HG02884 (cell line): ENCODE results near the gene GOLM1.

Source experiments
- ATAC-seq: cut with Tn5 transposase; IDR thresholded peaks from one replicate; pipeline ENCODE4 v1.9.1; 2021; ENCODE audit warnings: mild to moderate bottlenecking, moderate library complexity; ENCODE audit not compliant: unreplicated experiment

Gene GOLM1

DNA sequence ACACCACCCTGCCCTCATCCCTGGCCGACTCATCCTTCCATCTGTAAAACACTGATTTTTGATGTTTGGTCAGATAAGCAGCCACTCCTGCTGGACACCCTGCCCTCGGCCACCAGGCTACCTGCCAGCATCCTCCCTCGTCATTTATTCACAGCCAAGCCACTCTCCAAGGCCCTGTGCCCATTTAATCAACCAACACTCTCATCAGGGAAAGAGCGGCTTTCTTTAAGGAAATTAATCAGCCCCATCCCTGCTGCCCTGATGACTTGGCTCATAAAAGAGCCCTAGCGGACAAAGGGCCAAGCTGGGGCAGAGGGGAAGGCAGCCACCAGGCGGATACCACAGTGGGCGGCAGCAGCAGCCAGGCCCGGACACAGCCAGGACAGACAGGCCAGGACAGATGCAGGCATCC, 52.4 kb downstream of the GOLM1 start:
- no peak for ATAC-seq

GRCh38 chr9:86046071-86046636, 53.2 kb downstream of the GOLM1 start:
- no peak for ATAC-seq

DNA sequence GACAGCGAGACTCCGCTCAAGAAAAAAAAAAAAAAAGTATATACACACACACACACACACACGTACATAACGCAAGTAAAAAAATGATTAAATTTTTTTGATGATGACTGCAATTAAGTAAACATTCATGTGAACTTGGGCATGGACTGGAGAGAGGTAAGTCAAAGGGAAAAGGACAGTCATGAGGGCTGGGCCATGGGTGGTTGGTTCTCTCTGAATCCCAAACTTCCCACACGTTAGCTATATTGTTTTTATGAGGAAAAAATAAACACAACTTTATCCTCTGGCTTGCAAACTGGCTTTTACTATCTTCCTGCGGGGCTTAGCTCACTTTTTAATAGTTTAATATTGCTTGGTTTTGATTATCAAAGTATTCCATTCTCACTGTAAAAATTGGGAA, 53.7 kb downstream of the GOLM1 start:
- ATAC-seq: no peak

- no peak for ATAC-seq
Observed at GRCh38 chr9:86043999-86044398, 55.4 kb downstream of the GOLM1 start.

- no peak for ATAC-seq
Observed at GRCh38 chr9:86043586-86043985, 55.8 kb downstream of the GOLM1 start.

- ATAC-seq: no peak
Observed at GRCh38 chr9:86042199-86042978, 57.0 kb downstream of the GOLM1 start.

GRCh38 chr9:86041311-86041741, 58.0 kb downstream of the GOLM1 start:
- no peak for ATAC-seq

DNA sequence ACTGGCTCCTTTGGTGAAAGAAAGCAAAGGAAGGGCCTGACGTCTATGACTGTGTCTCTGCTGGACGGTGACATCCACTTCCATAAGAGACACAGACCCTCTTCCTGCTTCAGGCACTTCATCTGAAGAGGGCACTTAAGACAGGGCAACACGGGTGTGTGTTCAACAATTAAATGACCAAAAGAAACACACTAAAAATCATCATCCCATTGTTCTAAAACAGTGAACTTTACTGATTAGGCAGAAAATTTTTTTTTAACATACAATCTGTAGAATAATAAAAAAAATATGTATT, 58.5 kb downstream of the GOLM1 start:
- no peak for ATAC-seq

GRCh38 chr9:86039991-86040860, 59.1 kb downstream of the GOLM1 start:
- ATAC-seq: no peak

- no peak for ATAC-seq
Observed at GRCh38 chr9:86036555-86036954, 62.8 kb downstream of the GOLM1 start.

GRCh38 chr9:86035827-86036440, 63.4 kb downstream of the GOLM1 start:
- no peak for ATAC-seq

GRCh38 chr9:86034863-86035734, 64.3 kb downstream of the GOLM1 start:
- ATAC-seq: no peak

DNA sequence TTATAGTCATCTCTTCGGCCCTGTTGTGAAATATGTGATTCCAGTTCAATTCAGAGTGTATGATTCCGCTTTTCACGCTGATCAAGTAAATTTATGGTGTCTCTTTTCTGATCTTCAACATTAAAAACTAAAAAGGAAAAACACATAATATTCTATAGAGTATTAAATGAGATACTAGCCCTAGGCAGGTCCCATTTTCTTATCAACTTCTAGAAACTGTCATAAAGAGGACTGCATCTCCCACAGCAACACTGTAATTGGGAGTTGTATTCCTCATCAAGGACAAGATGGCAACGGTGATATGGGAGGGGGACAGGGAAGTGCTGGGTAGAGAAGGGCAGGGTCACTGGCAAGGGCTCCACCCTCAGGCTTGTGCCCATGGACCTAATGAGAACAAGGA, 71.6 kb downstream of the GOLM1 start:
- no peak for ATAC-seq

GRCh38 chr9:86022687-86023266, 76.6 kb downstream of the GOLM1 start:
- ATAC-seq: no peak

- no peak for ATAC-seq
Observed at GRCh38 chr9:86021166-86021565, 78.2 kb downstream of the GOLM1 start.

GRCh38 chr9:86020731-86021130, 78.6 kb downstream of the GOLM1 start:
- ATAC-seq: no peak

DNA sequence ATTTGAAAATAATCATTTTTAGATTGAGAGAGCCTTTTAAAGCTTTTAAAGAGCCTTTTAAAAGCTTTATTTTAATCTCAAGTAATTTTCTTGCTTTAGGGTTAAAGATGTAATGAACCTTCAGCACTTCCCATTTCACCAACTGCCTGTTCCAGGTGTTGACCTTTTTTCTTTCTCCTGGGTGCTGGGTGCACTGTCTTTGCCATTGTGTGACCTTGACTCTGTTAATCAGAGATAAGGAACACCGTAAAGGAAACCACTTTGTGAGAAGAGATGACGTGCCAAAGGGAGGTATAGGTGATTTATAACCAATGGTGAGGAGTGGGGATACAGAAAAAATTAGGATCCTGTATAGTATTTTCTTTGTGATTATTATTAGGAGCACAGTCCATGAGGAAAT, 90.2 kb downstream of the GOLM1 start:
- no peak for ATAC-seq

GRCh38 chr9:86005253-86005775, 94.0 kb downstream of the GOLM1 start:
- no peak for ATAC-seq

- no peak for ATAC-seq
Observed at GRCh38 chr9:85995599-85995998, 103.8 kb downstream of the GOLM1 start.

DNA sequence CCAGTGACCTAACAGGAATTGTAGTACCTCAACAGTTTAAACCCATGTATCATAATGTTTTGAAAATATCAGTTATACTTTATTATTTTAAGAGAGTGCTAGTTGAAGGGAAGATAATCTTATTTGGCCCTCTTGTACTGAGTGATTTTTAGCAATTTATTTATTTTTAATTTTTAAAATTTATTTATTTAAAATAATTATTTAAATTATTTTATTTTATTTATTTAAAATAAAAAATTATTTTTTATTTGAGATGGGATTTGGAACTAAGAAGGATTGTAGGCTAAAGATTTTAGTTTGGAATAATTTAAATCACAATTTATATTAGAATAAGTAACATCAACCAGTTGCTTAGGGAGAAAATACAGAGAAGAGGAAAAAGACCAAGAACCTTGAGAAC, 104.3 kb downstream of the GOLM1 start:
- no peak for ATAC-seq
